ENCODE data around the gene GPI.

Gene GPI

GRCh38 chr19:34337739-34338138, 27.3 kb upstream of the GPI start:
- H3K4me3 ChIP-seq (ENCODE audit: low read depth in 1 of 2, low read length in 2 of 2) = no peak overlapping the region
- H3K9ac ChIP-seq (ENCODE audit: low read depth in 1 of 2, low read length in 2 of 2) = no peak overlapping the region
- peaks cover 8 to 13% of the 10 kb centered on the region in 2 donors for H3K4me1 ChIP-seq (ENCODE audit: control insufficient read depth in 1 of 2, insufficient read depth in 2 of 2, low read length in 2 of 2)
- H3K27me3 ChIP-seq (ENCODE audit: control insufficient read depth in 1 of 2, insufficient read depth in 2 of 2, low read length in 2 of 2) = no peaks in the 10 kb centered on the region
- H3K9me3 ChIP-seq (ENCODE audit: control insufficient read depth in 1 of 2, low read length in 2 of 2) = no peaks in the 10 kb centered on the region
- H3K27ac ChIP-seq (ENCODE audit: low read depth, low read length) = no peak overlapping the region
- peaks cover 23 to 39% of the 10 kb centered on the region in 2 donors for H3K36me3 ChIP-seq (ENCODE audit: control insufficient read depth in 1 of 2, insufficient read depth in 2 of 2, low read length in 2 of 2)

GRCh38 chr19:34341935-34342680, 22.9 kb upstream of the GPI start:
- Histone ChIP-seq H3K27ac (ENCODE audit: low read depth, low read length) (no peak overlapping the region), H3K36me3 (ENCODE audit: control insufficient read depth in 1 of 2, insufficient read depth in 2 of 2, low read length in 2 of 2) (peaks cover 19 to 27% of the 10 kb centered on the region in 2 donors), H3K27me3 (ENCODE audit: control insufficient read depth in 1 of 2, insufficient read depth in 2 of 2, low read length in 2 of 2) (no peaks in the 10 kb centered on the region), H3K4me1 (ENCODE audit: control insufficient read depth in 1 of 2, insufficient read depth in 2 of 2, low read length in 2 of 2) (peaks cover 8 to 15% of the 10 kb centered on the region in 2 donors), H3K9ac (ENCODE audit: low read depth in 1 of 2, low read length in 2 of 2) (no peak overlapping the region), H3K4me3 (ENCODE audit: low read depth in 1 of 2, low read length in 2 of 2) (no peak overlapping the region), H3K9me3 (ENCODE audit: control insufficient read depth in 1 of 2, low read length in 2 of 2) (no peaks in the 10 kb centered on the region)

GRCh38 chr19:34343751-34344150, 21.2 kb upstream of the GPI start:
- Histone ChIP-seq H3K27ac (ENCODE audit: low read depth, low read length) (no peak overlapping the region), H3K36me3 (ENCODE audit: control insufficient read depth in 1 of 2, insufficient read depth in 2 of 2, low read length in 2 of 2) (peaks cover 19 to 36% of the 10 kb centered on the region in 2 donors), H3K4me1 (ENCODE audit: control insufficient read depth in 1 of 2, insufficient read depth in 2 of 2, low read length in 2 of 2) (peaks cover under 1 to 4% of the 10 kb centered on the region in 2 donors), H3K9ac (ENCODE audit: low read depth in 1 of 2, low read length in 2 of 2) (no peak overlapping the region), H3K4me3 (ENCODE audit: low read depth in 1 of 2, low read length in 2 of 2) (no peak overlapping the region), H3K27me3 (ENCODE audit: control insufficient read depth in 1 of 2, insufficient read depth in 2 of 2, low read length in 2 of 2) (no peaks in the 10 kb centered on the region), H3K9me3 (ENCODE audit: control insufficient read depth in 1 of 2, low read length in 2 of 2) (no peaks in the 10 kb centered on the region)

GRCh38 chr19:34345947-34346351, 19.0 kb upstream of the GPI start:
- Histone ChIP-seq H3K4me1 (ENCODE audit: control insufficient read depth in 1 of 2, insufficient read depth in 2 of 2, low read length in 2 of 2) (peaks cover 0 to 4% of the 10 kb centered on the region in 2 donors), H3K4me3 (ENCODE audit: low read depth in 1 of 2, low read length in 2 of 2) (no peak overlapping the region), H3K36me3 (ENCODE audit: control insufficient read depth in 1 of 2, insufficient read depth in 2 of 2, low read length in 2 of 2) (peaks cover 20 to 38% of the 10 kb centered on the region in 2 donors), H3K9me3 (ENCODE audit: control insufficient read depth in 1 of 2, low read length in 2 of 2) (no peaks in the 10 kb centered on the region), H3K27ac (ENCODE audit: low read depth, low read length) (no peak overlapping the region), H3K27me3 (ENCODE audit: control insufficient read depth in 1 of 2, insufficient read depth in 2 of 2, low read length in 2 of 2) (no peaks in the 10 kb centered on the region), H3K9ac (ENCODE audit: low read depth in 1 of 2, low read length in 2 of 2) (no peak overlapping the region)

GRCh38 chr19:34347561-34348165, 17.3 kb upstream of the GPI start:
- Histone ChIP-seq H3K4me1 (ENCODE audit: control insufficient read depth in 1 of 2, insufficient read depth in 2 of 2, low read length in 2 of 2) (peaks cover 4 to 5% of the 10 kb centered on the region in 2 donors), H3K9me3 (ENCODE audit: control insufficient read depth in 1 of 2, low read length in 2 of 2) (no peaks in the 10 kb centered on the region), H3K27ac (ENCODE audit: low read depth, low read length) (no peak overlapping the region), H3K4me3 (ENCODE audit: low read depth in 1 of 2, low read length in 2 of 2) (no peak overlapping the region), H3K27me3 (ENCODE audit: control insufficient read depth in 1 of 2, insufficient read depth in 2 of 2, low read length in 2 of 2) (no peaks in the 10 kb centered on the region), H3K36me3 (ENCODE audit: control insufficient read depth in 1 of 2, insufficient read depth in 2 of 2, low read length in 2 of 2) (peaks cover 6 to 33% of the 10 kb centered on the region in 2 donors), H3K9ac (ENCODE audit: low read depth in 1 of 2, low read length in 2 of 2) (no peak overlapping the region)

GRCh38 chr19:34348899-34349487, 16.0 kb upstream of the GPI start:
- H3K4me3 ChIP-seq (ENCODE audit: low read depth in 1 of 2, low read length in 2 of 2) = no peak overlapping the region
- no peak overlapping the region for H3K27ac ChIP-seq (ENCODE audit: low read depth, low read length)
- no peak overlapping the region for H3K9ac ChIP-seq (ENCODE audit: low read depth in 1 of 2, low read length in 2 of 2)
- H3K27me3 ChIP-seq (ENCODE audit: control insufficient read depth in 1 of 2, insufficient read depth in 2 of 2, low read length in 2 of 2) = no peaks in the 10 kb centered on the region
- peaks cover 15 to 42% of the 10 kb centered on the region in 2 donors for H3K36me3 ChIP-seq (ENCODE audit: control insufficient read depth in 1 of 2, insufficient read depth in 2 of 2, low read length in 2 of 2)
- no peaks in the 10 kb centered on the region for H3K9me3 ChIP-seq (ENCODE audit: control insufficient read depth in 1 of 2, low read length in 2 of 2)
- H3K4me1 ChIP-seq (ENCODE audit: control insufficient read depth in 1 of 2, insufficient read depth in 2 of 2, low read length in 2 of 2) = peaks cover 4 to 5% of the 10 kb centered on the region in 2 donors

- Histone ChIP-seq H3K4me1 (ENCODE audit: control insufficient read depth in 1 of 2, insufficient read depth in 2 of 2, low read length in 2 of 2) (peaks cover 4 to 5% of the 10 kb centered on the region in 2 donors), H3K27me3 (ENCODE audit: control insufficient read depth in 1 of 2, insufficient read depth in 2 of 2, low read length in 2 of 2) (no peaks in the 10 kb centered on the region), H3K9me3 (ENCODE audit: control insufficient read depth in 1 of 2, low read length in 2 of 2) (no peaks in the 10 kb centered on the region), H3K4me3 (ENCODE audit: low read depth in 1 of 2, low read length in 2 of 2) (no peak overlapping the region), H3K27ac (ENCODE audit: low read depth, low read length) (no peak overlapping the region), H3K9ac (ENCODE audit: low read depth in 1 of 2, low read length in 2 of 2) (no peak overlapping the region), H3K36me3 (ENCODE audit: control insufficient read depth in 1 of 2, insufficient read depth in 2 of 2, low read length in 2 of 2) (peaks cover 15 to 48% of the 10 kb centered on the region in 2 donors)
These were observed 14.8 kb upstream of the GPI start for GRCh38 chr19:34350161-34350561.

- Histone ChIP-seq H3K27ac (ENCODE audit: low read depth, low read length) (no peak overlapping the region), H3K36me3 (ENCODE audit: control insufficient read depth in 1 of 2, insufficient read depth in 2 of 2, low read length in 2 of 2) (peaks cover 15 to 49% of the 10 kb centered on the region in 2 donors), H3K4me3 (ENCODE audit: low read depth in 1 of 2, low read length in 2 of 2) (no peak overlapping the region), H3K4me1 (ENCODE audit: control insufficient read depth in 1 of 2, insufficient read depth in 2 of 2, low read length in 2 of 2) (peaks cover 0 to 5% of the 10 kb centered on the region in 2 donors), H3K9ac (ENCODE audit: low read depth in 1 of 2, low read length in 2 of 2) (no peak overlapping the region), H3K9me3 (ENCODE audit: control insufficient read depth in 1 of 2, low read length in 2 of 2) (no peaks in the 10 kb centered on the region), H3K27me3 (ENCODE audit: control insufficient read depth in 1 of 2, insufficient read depth in 2 of 2, low read length in 2 of 2) (no peaks in the 10 kb centered on the region)
These were observed 13.6 kb upstream of the GPI start for GRCh38 chr19:34351382-34351826.

- H3K27ac ChIP-seq (ENCODE audit: low read depth, low read length) = no peak overlapping the region
- H3K27me3 ChIP-seq (ENCODE audit: control insufficient read depth in 1 of 2, insufficient read depth in 2 of 2, low read length in 2 of 2) = no peaks in the 10 kb centered on the region
- H3K9ac ChIP-seq (ENCODE audit: low read depth in 1 of 2, low read length in 2 of 2) = no peak overlapping the region
- H3K9me3 ChIP-seq (ENCODE audit: control insufficient read depth in 1 of 2, low read length in 2 of 2) = no peaks in the 10 kb centered on the region
- no peak overlapping the region for H3K4me3 ChIP-seq (ENCODE audit: low read depth in 1 of 2, low read length in 2 of 2)
- peaks cover 4 to 8% of the 10 kb centered on the region in 2 donors for H3K4me1 ChIP-seq (ENCODE audit: control insufficient read depth in 1 of 2, insufficient read depth in 2 of 2, low read length in 2 of 2)
- H3K36me3 ChIP-seq (ENCODE audit: control insufficient read depth in 1 of 2, insufficient read depth in 2 of 2, low read length in 2 of 2) = peaks cover 15 to 40% of the 10 kb centered on the region in 2 donors
These were observed 11.4 kb upstream of the GPI start for GRCh38 chr19:34353546-34353945.

- no peak overlapping the region for H3K9ac ChIP-seq (ENCODE audit: low read depth in 1 of 2, low read length in 2 of 2)
- H3K4me3 ChIP-seq (ENCODE audit: low read depth in 1 of 2, low read length in 2 of 2) = no peak overlapping the region
- no peaks in the 10 kb centered on the region for H3K9me3 ChIP-seq (ENCODE audit: control insufficient read depth in 1 of 2, low read length in 2 of 2)
- H3K27me3 ChIP-seq (ENCODE audit: control insufficient read depth in 1 of 2, insufficient read depth in 2 of 2, low read length in 2 of 2) = no peaks in the 10 kb centered on the region
- H3K27ac ChIP-seq (ENCODE audit: low read depth, low read length) = no peak overlapping the region
- peaks cover 15 to 17% of the 10 kb centered on the region in 2 donors for H3K4me1 ChIP-seq (ENCODE audit: control insufficient read depth in 1 of 2, insufficient read depth in 2 of 2, low read length in 2 of 2)
- peaks cover 11 to 27% of the 10 kb centered on the region in 2 donors for H3K36me3 ChIP-seq (ENCODE audit: control insufficient read depth in 1 of 2, insufficient read depth in 2 of 2, low read length in 2 of 2)
These were observed 9.8 kb upstream of the GPI start for GRCh38 chr19:34355201-34355600.
